ENCODE results near the gene MEP1B.
"Not testable (repeated sequence)": the region's sequence is repeated elsewhere in the genome, so short reads cannot be mapped to it uniquely, and the experiment has no call there.

MEP1B gene

GRCh38 chr18:32209685-32210445 is 20.0 kb downstream of the MEP1B start:
- DNase-seq (ENCODE audit: low read depth, low spot score) = no peak

GRCh38 chr18:32213693-32214092 is 23.9 kb downstream of the MEP1B start:
- no peak for DNase-seq (ENCODE audit: low read depth, low spot score)

- no peak for DNase-seq (ENCODE audit: low read depth, low spot score)
Measured at GRCh38 chr18:32216390-32216789, 26.6 kb downstream of the MEP1B start.

GRCh38 chr18:32219431-32220018 is 29.7 kb downstream of the MEP1B start:
- DNase-seq (ENCODE audit: low read depth, low spot score) = no peak

- DNase-seq (ENCODE audit: low read depth, low spot score) = not testable (repeated sequence)
Measured at GRCh38 chr18:32233348-32233747, 43.5 kb downstream of the MEP1B start.

GRCh38 chr18:32237049-32237448 is 47.2 kb downstream of the MEP1B start:
- no peak for DNase-seq (ENCODE audit: low read depth, low spot score)

- no peak for DNase-seq (ENCODE audit: low read depth, low spot score)
Measured at GRCh38 chr18:32238635-32239268, 48.9 kb downstream of the MEP1B start.

- no peak for DNase-seq (ENCODE audit: low read depth, low spot score)
Measured at GRCh38 chr18:32242395-32242794, 52.6 kb downstream of the MEP1B start.

GRCh38 chr18:32243358-32243757 is 53.5 kb downstream of the MEP1B start:
- no peak for DNase-seq (ENCODE audit: low read depth, low spot score)

- no peak for DNase-seq (ENCODE audit: low read depth, low spot score)
Measured at GRCh38 chr18:32244881-32245280, 55.0 kb downstream of the MEP1B start.

- no peak for DNase-seq (ENCODE audit: low read depth, low spot score)
Measured at GRCh38 chr18:32249147-32249929, 59.5 kb downstream of the MEP1B start.

- no peak for DNase-seq (ENCODE audit: low read depth, low spot score)
Measured at GRCh38 chr18:32251466-32251865, 61.6 kb downstream of the MEP1B start.

- DNase-seq (ENCODE audit: low read depth, low spot score) = no peak
Measured at GRCh38 chr18:32252141-32252860, 62.5 kb downstream of the MEP1B start.

- no peak for DNase-seq (ENCODE audit: low read depth, low spot score)
Measured at GRCh38 chr18:32255570-32255969, 65.7 kb downstream of the MEP1B start.

GRCh38 chr18:32257084-32257785 is 67.4 kb downstream of the MEP1B start:
- DNase-seq (ENCODE audit: low read depth, low spot score) = no peak

- DNase-seq (ENCODE audit: low read depth, low spot score) = no peak
Measured at GRCh38 chr18:32258148-32258547, 68.3 kb downstream of the MEP1B start.

GRCh38 chr18:32258558-32259204 is 68.8 kb downstream of the MEP1B start:
- no peak for DNase-seq (ENCODE audit: low read depth, low spot score)

- no peak for DNase-seq (ENCODE audit: low read depth, low spot score)
Measured at GRCh38 chr18:32259553-32259952, 69.7 kb downstream of the MEP1B start.

- no peak for DNase-seq (ENCODE audit: low read depth, low spot score)
Measured at GRCh38 chr18:32261003-32261402, 71.2 kb downstream of the MEP1B start.

GRCh38 chr18:32262092-32262491 is 72.3 kb downstream of the MEP1B start:
- DNase-seq (ENCODE audit: low read depth, low spot score) = no peak

All from iPS DF 19.7 (cell line).